Activated CD8-positive, alpha-beta memory T cell treated with anti-CD3 and anti-CD28 coated beads, Interleukin-2, amount 10 ng/mL, durations not matched to agents 7 days and 5 days (primary cell): ENCODE measurements around the gene ARGFX. TPM values are rescaled to one million over a fixed set of nuclear protein-coding genes. Genes with fewer than 3 reads are reported as not detected.

ENCODE experiments used
- ATAC-seq: fragments of 150-1000 bp; cut with Tn5 transposase; one replicate; pipeline ENCODE4 v1.10.0; 2021; ENCODE audit warnings: moderate library complexity
- CTCF ChIA-PET: fragments of 350-600 bp; sonication (Branson Sonifier 250); formaldehyde crosslinking; loops from one replicate; lab custom pipeline; 2021; ENCODE audit warnings: antibody characterized with exemption; lab: Charles Lee
- DNase-seq: peaks from one replicate; pipeline ENCODE4 v3.0.0-alpha.2; 2020
- H3K27ac Mint-ChIP-seq: one replicate; pipeline ENCODE4 v1.8.0; 2021; ENCODE audit warnings: mild to moderate bottlenecking, mixed read lengths
- H3K27me3 Mint-ChIP-seq: one replicate; pipeline ENCODE4 v1.8.0; 2021; ENCODE audit warnings: mixed read lengths
- H3K36me3 Mint-ChIP-seq: one replicate; pipeline ENCODE4 v1.8.0; 2021; ENCODE audit warnings: mild to moderate bottlenecking, mixed read lengths
- H3K4me1 Mint-ChIP-seq: one replicate; pipeline ENCODE4 v1.8.0; 2021; ENCODE audit warnings: mixed read lengths
- H3K4me3 Mint-ChIP-seq: one replicate; pipeline ENCODE4 v1.8.0; 2021; ENCODE audit warnings: mild to moderate bottlenecking, moderate library complexity, mixed read lengths
- H3K9me3 Mint-ChIP-seq: one replicate; pipeline ENCODE4 v1.8.0; 2022; ENCODE audit warnings: low read depth, mixed read lengths
- total RNA-seq, 2 experiments: library from RNA; stranded (reverse); gene quantifications; one replicate each; pipeline ENCODE4 v1.2.3, GENCODE V29; 2021

The ARGFX gene
- not detected for total RNA-seq

GRCh38 chr3:121567649-121568048 is at the start of gene ARGFX:
TSS of gene ARGFX (plus strand) at chr3:121567949. CDS start at chr3:121570714, 2,765 bp downstream.
- H3K27ac Mint-ChIP-seq, result no peak within 1 kb of the TSS
- H3K9me3 Mint-ChIP-seq, result no peaks in the 10 kb centered on the region
- no peak for ATAC-seq
- no peaks in the 10 kb centered on the region for H3K36me3 Mint-ChIP-seq
- DNase-seq, result no peak
- H3K4me3 Mint-ChIP-seq, result no peak within 1 kb of the TSS
- H3K4me1 Mint-ChIP-seq, result no peaks in the 10 kb centered on the region
- CTCF ChIA-PET, result no interaction called here
- H3K27me3 Mint-ChIP-seq, result peaks cover 18% of the 10 kb centered on the region

GRCh38 chr3:121517953-121518655 is 49.6 kb upstream of the ARGFX start:
- Mint-ChIP-seq H3K27me3 (no peaks in the 10 kb centered on the region), H3K36me3 (peaks cover 77% of the 10 kb centered on the region), H3K9me3 (peaks cover 4% of the 10 kb centered on the region), H3K4me1 (peaks cover 1% of the 10 kb centered on the region), H3K27ac (no peak overlapping the region), H3K4me3 (no peak overlapping the region)
- CTCF ChIA-PET, result no interaction called here
- ATAC-seq (no peak), DNase-seq (no peak)

DNA sequence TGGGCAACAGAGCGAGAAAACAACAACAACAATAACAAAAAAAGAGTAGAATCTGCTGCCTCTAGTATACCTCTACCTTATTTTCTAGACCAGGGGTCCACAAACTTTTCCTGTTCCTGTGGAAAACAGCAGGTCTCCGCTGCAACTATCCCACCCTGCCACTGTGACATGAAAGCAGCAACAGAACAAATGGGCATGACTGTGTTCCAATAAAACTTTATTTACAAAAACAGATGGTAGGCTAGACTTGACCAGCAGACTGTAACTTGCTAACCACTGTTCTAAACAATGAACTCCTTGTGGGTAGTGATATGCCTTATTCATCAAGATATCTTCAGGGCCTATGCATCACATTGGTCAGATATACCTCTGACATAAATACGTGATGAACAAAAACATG is 47.2 kb upstream of the ARGFX start:
- no peak overlapping the region for H3K27ac Mint-ChIP-seq
- CTCF ChIA-PET, result no interaction called here
- no peaks in the 10 kb centered on the region for H3K4me1 Mint-ChIP-seq
- DNase-seq (no peak), ATAC-seq (no peak)
- H3K9me3 Mint-ChIP-seq, result peaks cover 4% of the 10 kb centered on the region
- no peak overlapping the region for H3K4me3 Mint-ChIP-seq
- H3K36me3 Mint-ChIP-seq, result peaks cover 76% of the 10 kb centered on the region
- no peaks in the 10 kb centered on the region for H3K27me3 Mint-ChIP-seq

DNA sequence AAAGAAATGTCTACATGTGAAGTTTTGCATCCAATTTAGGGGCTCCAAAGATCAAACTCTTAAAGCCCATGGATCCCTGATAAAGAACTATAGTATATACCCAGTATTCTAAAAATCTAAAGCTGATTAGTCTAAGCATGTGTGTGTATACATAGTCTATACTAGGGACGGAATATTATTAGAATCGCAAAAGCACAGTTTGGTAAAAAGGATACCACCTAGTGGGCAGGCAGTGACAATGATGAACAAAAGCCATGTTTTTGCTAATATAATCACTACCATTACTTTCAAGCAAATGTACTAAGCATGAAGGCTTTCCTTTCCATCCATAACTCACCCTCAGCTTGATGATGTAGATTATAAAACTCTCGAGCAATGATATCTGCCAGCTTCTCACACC is 38.4 kb upstream of the ARGFX start:
- no peak for ATAC-seq
- no peaks in the 10 kb centered on the region for H3K9me3 Mint-ChIP-seq
- CTCF ChIA-PET, result interaction anchor here (1.3 to 1.6 kb wide), 2 partner anchors 10 to 12 kb away, joined by 3 read pairs; no protein-coding TSS in a partner anchor
- no peak for DNase-seq
- no peaks in the 10 kb centered on the region for H3K27me3 Mint-ChIP-seq
- peaks cover 7% of the 10 kb centered on the region for H3K4me1 Mint-ChIP-seq
- no peak overlapping the region for H3K27ac Mint-ChIP-seq
- H3K36me3 Mint-ChIP-seq, result peaks cover 61% of the 10 kb centered on the region
- no peak overlapping the region for H3K4me3 Mint-ChIP-seq

- CTCF ChIA-PET, result interaction anchor here (1.3 to 1.5 kb wide), 2 partner anchors 14 kb away, joined by 4 to 5 read pairs; partner anchors contain the start of gene POLQ
- Mint-ChIP-seq H3K27ac (no peak overlapping the region), H3K4me1 (peaks cover 7% of the 10 kb centered on the region), H3K27me3 (no peaks in the 10 kb centered on the region), H3K4me3 (no peak overlapping the region), H3K9me3 (no peaks in the 10 kb centered on the region), H3K36me3 (peaks cover 60% of the 10 kb centered on the region)
- DNase-seq, result no peak
- ATAC-seq, result no peak
These were observed 36.5 kb upstream of the ARGFX start for GRCh38 chr3:121531269-121531668.

GRCh38 chr3:121542924-121543323 is 24.8 kb upstream of the ARGFX start:
- peaks cover 47% of the 10 kb centered on the region for H3K36me3 Mint-ChIP-seq

GRCh38 chr3:121545049-121545573 is 22.6 kb upstream of the ARGFX start:
- Mint-ChIP-seq H3K27me3 (no peaks in the 10 kb centered on the region), H3K4me1 (peaks cover 36% of the 10 kb centered on the region), H3K36me3 (peaks cover 35% of the 10 kb centered on the region), H3K9me3 (no peaks in the 10 kb centered on the region), H3K27ac (peak overlapping the region; percentile 95), H3K4me3 (peak overlapping the region; percentile 95)
- DNase-seq, result no peak
- CTCF ChIA-PET, result interaction anchor here (0.9 to 4.5 kb wide), 4 partner anchors 14 to 837 kb away, joined by 3 to 26 read pairs (median 4); no protein-coding TSS in a partner anchor
- peak; percentile 26 for ATAC-seq

More at GRCh38 chr3:121542924-121543323, 24.8 kb upstream of the ARGFX start:
- H3K27me3 Mint-ChIP-seq, result no peaks in the 10 kb centered on the region
- H3K9me3 Mint-ChIP-seq, result no peaks in the 10 kb centered on the region
- no peak for ATAC-seq
- H3K4me3 Mint-ChIP-seq, result no peak overlapping the region
- H3K27ac Mint-ChIP-seq, result no peak overlapping the region
- no peak for DNase-seq
- peaks cover 40% of the 10 kb centered on the region for H3K4me1 Mint-ChIP-seq
- CTCF ChIA-PET, result no interaction called here

- no peaks in the 10 kb centered on the region for H3K27me3 Mint-ChIP-seq
- H3K36me3 Mint-ChIP-seq, result peaks cover 32% of the 10 kb centered on the region
- no peaks in the 10 kb centered on the region for H3K9me3 Mint-ChIP-seq
- H3K27ac Mint-ChIP-seq, result peak within 1 kb of the TSS; percentile 95
- H3K4me1 Mint-ChIP-seq, result peaks cover 34% of the 10 kb centered on the region
- ATAC-seq, result peak; percentile 95
- peak within 1 kb of the TSS; percentile 95 for H3K4me3 Mint-ChIP-seq
- CTCF ChIA-PET, result interaction anchor here (0.7 to 4.5 kb wide), 18 partner anchors 8 to 1483 kb away, joined by 3 to 26 read pairs (median 4); partner anchors contain the start of genes FAM162A and PARP14
- DNase-seq, result peak; percentile 95
These were observed 21.9 kb upstream of the ARGFX start, which contains the start of gene POLQ for GRCh38 chr3:121545574-121546455. TSS of gene POLQ (minus strand) at chr3:121545988. CDS start at chr3:121545877, 111 bp downstream.

- H3K4me3 Mint-ChIP-seq, result no peak overlapping the region
- DNase-seq (no peak), ATAC-seq (no peak)
- peaks cover 11% of the 10 kb centered on the region for H3K4me1 Mint-ChIP-seq
- CTCF ChIA-PET, result interaction anchor here (1.3 kb wide), 1 partner anchor 706 kb away, joined by 3 read pairs; no protein-coding TSS in a partner anchor
- no peak overlapping the region for H3K27ac Mint-ChIP-seq
- no peaks in the 10 kb centered on the region for H3K9me3 Mint-ChIP-seq
- H3K27me3 Mint-ChIP-seq, result no peaks in the 10 kb centered on the region
- no peaks in the 10 kb centered on the region for H3K36me3 Mint-ChIP-seq
These were observed 15.4 kb upstream of the ARGFX start for GRCh38 chr3:121552379-121552778.

DNA sequence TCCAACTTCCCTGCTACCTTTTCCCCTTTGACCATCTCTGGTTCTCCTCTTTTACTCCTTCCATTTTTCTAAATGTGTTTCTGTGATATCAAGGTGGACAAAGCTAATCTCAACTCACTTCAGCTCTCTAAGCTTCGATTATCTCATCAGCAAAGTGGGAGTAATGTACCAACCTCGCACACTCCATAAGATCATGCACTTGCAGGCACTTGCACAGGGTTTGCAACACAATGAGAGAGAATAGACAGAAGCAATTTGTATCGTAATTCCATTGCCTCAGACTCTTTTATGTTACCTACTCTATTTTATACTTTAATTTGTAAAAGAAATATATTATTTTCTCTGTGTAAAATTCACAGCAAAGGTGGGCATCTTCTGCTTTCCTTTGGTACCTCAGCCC is 15.0 kb upstream of the ARGFX start:
- CTCF ChIA-PET, result interaction anchor here (0.7 to 1.3 kb wide), 2 partner anchors 651 to 706 kb away, joined by 3 read pairs; no protein-coding TSS in a partner anchor
- H3K27me3 Mint-ChIP-seq, result no peaks in the 10 kb centered on the region
- no peak overlapping the region for H3K27ac Mint-ChIP-seq
- no peaks in the 10 kb centered on the region for H3K9me3 Mint-ChIP-seq
- H3K36me3 Mint-ChIP-seq, result no peaks in the 10 kb centered on the region
- ATAC-seq (no peak), DNase-seq (no peak)
- H3K4me3 Mint-ChIP-seq, result no peak overlapping the region
- H3K4me1 Mint-ChIP-seq, result peaks cover 11% of the 10 kb centered on the region

DNA sequence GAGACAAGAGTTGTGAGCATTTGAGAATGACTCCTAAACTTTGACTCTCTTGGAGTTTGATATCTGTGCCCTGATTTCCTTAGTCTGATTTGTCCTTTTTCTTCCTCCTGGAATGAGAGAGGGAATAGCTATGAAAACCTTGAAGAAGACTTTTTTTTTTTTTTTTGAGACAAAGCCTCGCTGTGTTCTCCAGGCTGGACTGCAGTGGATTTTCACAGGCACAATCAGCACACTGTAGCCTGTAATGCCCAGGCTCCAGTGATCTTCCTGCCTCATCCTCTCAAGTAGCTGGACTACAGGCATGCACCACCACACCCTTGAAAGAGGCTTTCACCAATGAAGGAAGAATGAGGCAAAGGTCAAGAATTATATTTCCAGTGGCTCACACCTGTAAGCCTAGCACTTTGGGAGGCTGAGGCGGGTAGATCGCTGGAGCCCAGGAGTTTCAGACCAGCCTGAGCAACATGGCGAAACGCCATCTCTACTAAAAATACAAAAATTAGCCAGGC is 10.3 kb upstream of the ARGFX start:
- Mint-ChIP-seq H3K9me3 (no peaks in the 10 kb centered on the region), H3K4me1 (peaks cover 3% of the 10 kb centered on the region), H3K36me3 (no peaks in the 10 kb centered on the region), H3K27me3 (peaks cover 3% of the 10 kb centered on the region), H3K4me3 (no peak overlapping the region), H3K27ac (no peak overlapping the region)
- CTCF ChIA-PET, result interaction anchor here (1.3 kb wide), 1 partner anchor 743 kb away, joined by 3 read pairs; no protein-coding TSS in a partner anchor
- ATAC-seq (no peak), DNase-seq (no peak)

GRCh38 chr3:121562148-121562547 is 5.6 kb upstream of the ARGFX start:
- Mint-ChIP-seq H3K4me3 (no peak overlapping the region), H3K4me1 (no peaks in the 10 kb centered on the region), H3K27me3 (peaks cover 3% of the 10 kb centered on the region), H3K9me3 (no peaks in the 10 kb centered on the region), H3K27ac (no peak overlapping the region), H3K36me3 (no peaks in the 10 kb centered on the region)
- DNase-seq (no peak), ATAC-seq (no peak)
- CTCF ChIA-PET, result no interaction called here

- Mint-ChIP-seq H3K36me3 (no peaks in the 10 kb centered on the region), H3K4me1 (no peaks in the 10 kb centered on the region), H3K9me3 (no peaks in the 10 kb centered on the region), H3K27me3 (peaks cover 18% of the 10 kb centered on the region), H3K27ac (no peak overlapping the region), H3K4me3 (no peak overlapping the region)
- DNase-seq, result no peak
- ATAC-seq, result no peak
- CTCF ChIA-PET, result no interaction called here
These were observed 976 bp upstream of the ARGFX start for GRCh38 chr3:121566773-121567172.
